Skeletal muscle tissue (tissue), 4 donors: ENCODE data around the gene TSR2. TPM values are rescaled to one million over a fixed set of nuclear protein-coding genes. Genes with fewer than 3 reads are reported as not detected.
"Not testable (repeated sequence)": the region's sequence is repeated elsewhere in the genome, so short reads cannot be mapped to it uniquely, and the experiment has no call there.

Experiments
- H3K27ac ChIP-seq: one replicate; pipeline ENCODE4 v1.7.0; 2013; ENCODE audit warnings: mild to moderate bottlenecking, low read depth, low read length, inconsistent platforms
- H3K27me3 ChIP-seq, 3 donors: one replicate each; pipeline ENCODE4 v1.7.0; 2013; ENCODE audit warnings: low read length in 3 of 3; ENCODE audit not compliant: control insufficient read depth in 3 of 3, insufficient read depth in 3 of 3
- H3K36me3 ChIP-seq, 3 donors: one replicate each; pipeline ENCODE4 v1.7.0; 2013; ENCODE audit warnings: low read length in 3 of 3; ENCODE audit not compliant: control insufficient read depth in 3 of 3, insufficient read depth in 3 of 3
- H3K4me1 ChIP-seq, 3 donors: one replicate each; pipeline ENCODE4 v1.7.0; 2013; ENCODE audit warnings: low read length in 3 of 3, mild to moderate bottlenecking in 3 of 3; ENCODE audit not compliant: control insufficient read depth in 3 of 3, insufficient read depth in 3 of 3
- H3K4me3 ChIP-seq, 3 donors: one replicate each; pipeline ENCODE4 v1.7.0; 2013; ENCODE audit warnings: low read length in 3 of 3
- H3K9ac ChIP-seq, 3 donors: one replicate each; pipeline ENCODE4 v1.7.0; 2013; ENCODE audit warnings: low read length in 3 of 3, mild to moderate bottlenecking in 3 of 3, moderate library complexity in 2 of 3, low read depth in 1 of 3
- H3K9me3 ChIP-seq, 3 donors: one replicate each; pipeline ENCODE4 v1.7.0; 2013; ENCODE audit warnings: low read length in 3 of 3; ENCODE audit not compliant: control insufficient read depth in 3 of 3
- total RNA-seq: library from RNA; depleted of rRNA; stranded (reverse); fragments of >200 nt; gene quantifications from one replicate; pipeline ENCODE4 v1.2.3, GENCODE V29; 2014
- donor health status: Osteomylitis.

Gene TSR2
- total RNA-seq, 1 donor from 2014 or later = 12.5 TPM

DNA sequence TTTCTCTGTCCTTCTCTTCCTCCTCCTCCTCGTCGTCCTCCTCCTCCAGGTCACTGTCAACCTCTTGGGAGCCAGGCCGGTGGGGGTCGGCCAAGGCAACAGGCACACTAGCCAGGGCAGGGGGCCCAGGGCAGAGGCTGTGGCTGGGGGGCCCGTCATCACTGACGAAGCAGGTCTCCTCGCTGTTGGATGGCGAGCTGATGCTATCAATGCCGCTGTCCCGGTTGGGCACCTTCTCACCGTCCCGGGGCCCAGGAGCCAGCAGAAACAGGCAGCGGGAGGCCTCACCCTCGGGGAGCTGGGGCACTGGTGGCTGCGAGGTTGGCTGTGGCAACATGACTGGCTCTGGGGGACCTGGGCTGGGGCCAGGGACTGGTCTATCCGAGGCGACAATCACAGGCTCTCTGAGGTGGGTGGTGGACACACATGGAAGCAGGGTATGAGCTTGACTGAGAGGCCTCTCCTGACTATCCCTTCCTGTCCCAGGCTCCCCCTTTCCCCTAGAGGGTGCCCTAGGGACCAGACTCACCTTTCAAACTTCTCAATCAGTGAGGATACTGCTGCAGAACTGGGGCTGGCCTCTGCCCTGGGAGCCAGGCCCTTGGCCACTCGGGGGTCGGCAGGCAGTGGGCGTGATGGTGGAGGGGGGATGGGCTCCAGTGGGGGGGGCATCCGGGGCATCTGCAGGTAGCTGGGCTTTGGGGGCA lies 30.0 kb downstream of the TSR2 start:
- Histone ChIP-seq H3K9ac (no peak overlapping the region), H3K4me3 (no peak overlapping the region), H3K36me3 (peaks cover 0 to 5% (median 0%) of the 10 kb centered on the region in 3 donors), H3K9me3 (no peaks in the 10 kb centered on the region), H3K27me3 (no peaks in the 10 kb centered on the region), H3K27ac (no peak overlapping the region), H3K4me1 (no peaks in the 10 kb centered on the region)

GRCh38 chrX:54473993-54474859 lies 34.0 kb downstream of the TSR2 start:
- Histone ChIP-seq H3K4me1 (no peaks in the 10 kb centered on the region), H3K27ac (no peak overlapping the region), H3K9me3 (no peaks in the 10 kb centered on the region), H3K4me3 (no peak overlapping the region), H3K27me3 (no peaks in the 10 kb centered on the region), H3K9ac (no peak overlapping the region), H3K36me3 (no peaks in the 10 kb centered on the region)

- no peak overlapping the region for H3K9ac ChIP-seq
- H3K9me3 ChIP-seq = no peaks in the 10 kb centered on the region
- peaks cover 0 to 8% (median 0%) of the 10 kb centered on the region in 3 donors for H3K27me3 ChIP-seq
- no peak overlapping the region for H3K4me3 ChIP-seq
- H3K36me3 ChIP-seq = no peaks in the 10 kb centered on the region
- H3K27ac ChIP-seq = no peak overlapping the region
- peaks cover 2 to 17% (median 10%) of the 10 kb centered on the region in 3 donors for H3K4me1 ChIP-seq
These were observed 39.2 kb downstream of the TSR2 start for GRCh38 chrX:54479136-54480111.

DNA sequence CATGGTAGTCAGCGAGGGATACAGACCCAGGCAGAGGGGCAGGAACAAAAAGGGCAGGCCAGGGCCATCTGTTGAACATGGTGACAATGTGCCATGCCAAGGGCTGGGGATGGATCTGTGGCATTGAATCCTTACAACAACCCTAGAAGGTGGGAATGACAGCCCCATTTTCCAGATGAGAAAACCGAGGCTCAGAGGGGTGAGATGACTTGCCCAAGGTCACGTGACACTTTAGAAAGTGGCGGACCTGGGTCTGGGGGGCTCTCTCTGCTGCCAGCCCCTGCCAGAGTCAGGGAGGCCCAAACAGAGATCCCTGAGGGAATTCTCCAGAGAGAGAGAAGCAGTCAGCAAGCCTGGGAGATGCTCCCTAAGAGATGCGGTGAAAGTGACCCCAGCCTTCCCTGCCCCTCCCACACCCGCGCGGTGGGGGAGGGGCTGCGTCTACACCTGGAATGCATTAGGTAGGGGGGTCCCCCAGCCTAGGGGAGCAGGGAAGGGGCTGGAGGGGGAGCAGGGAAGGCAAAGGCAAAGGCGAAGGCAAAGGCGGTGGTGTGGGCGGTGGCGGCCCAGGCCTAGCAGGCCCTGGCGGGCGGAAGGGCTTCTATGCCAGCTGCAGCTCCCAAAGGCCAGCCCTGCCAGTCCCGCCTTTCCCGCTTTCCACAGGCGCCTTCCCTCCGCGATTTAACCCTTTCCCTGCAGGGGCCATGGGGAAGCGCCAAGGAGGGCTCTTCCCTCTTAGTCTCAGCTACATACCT lies 42.8 kb downstream of the TSR2 start:
- H3K4me3 ChIP-seq = no peak overlapping the region
- H3K9ac ChIP-seq = peak overlapping the region in 1 of 3 donors; percentile 9

GRCh38 chrX:54483946-54484345 lies 43.7 kb downstream of the TSR2 start:
- H3K27ac ChIP-seq = no peak overlapping the region
- H3K4me1 ChIP-seq = peaks cover 2 to 19% (median 13%) of the 10 kb centered on the region in 3 donors
- peaks cover 0 to 8% (median 0%) of the 10 kb centered on the region in 3 donors for H3K27me3 ChIP-seq
- H3K9me3 ChIP-seq = no peaks in the 10 kb centered on the region
- H3K36me3 ChIP-seq = no peaks in the 10 kb centered on the region
- no peak overlapping the region for H3K9ac ChIP-seq
- no peak overlapping the region for H3K4me3 ChIP-seq

More for the DNA sequence above, 42.8 kb downstream of the TSR2 start:
- H3K36me3 ChIP-seq = no peaks in the 10 kb centered on the region
- no peaks in the 10 kb centered on the region for H3K9me3 ChIP-seq
- peaks cover 2 to 19% (median 13%) of the 10 kb centered on the region in 3 donors for H3K4me1 ChIP-seq
- H3K27me3 ChIP-seq = peaks cover 0 to 8% (median 0%) of the 10 kb centered on the region in 3 donors
- peak overlapping the region; percentile 36 for H3K27ac ChIP-seq

- no peaks in the 10 kb centered on the region for H3K9me3 ChIP-seq
- H3K36me3 ChIP-seq = no peaks in the 10 kb centered on the region
- peaks cover 2 to 19% (median 13%) of the 10 kb centered on the region in 3 donors for H3K4me1 ChIP-seq
- H3K9ac ChIP-seq = no peak overlapping the region
- no peak overlapping the region for H3K4me3 ChIP-seq
- no peak overlapping the region for H3K27ac ChIP-seq
- H3K27me3 ChIP-seq = peaks cover 0 to 8% (median 0%) of the 10 kb centered on the region in 3 donors
These were observed 44.5 kb downstream of the TSR2 start for GRCh38 chrX:54484666-54485065.

DNA sequence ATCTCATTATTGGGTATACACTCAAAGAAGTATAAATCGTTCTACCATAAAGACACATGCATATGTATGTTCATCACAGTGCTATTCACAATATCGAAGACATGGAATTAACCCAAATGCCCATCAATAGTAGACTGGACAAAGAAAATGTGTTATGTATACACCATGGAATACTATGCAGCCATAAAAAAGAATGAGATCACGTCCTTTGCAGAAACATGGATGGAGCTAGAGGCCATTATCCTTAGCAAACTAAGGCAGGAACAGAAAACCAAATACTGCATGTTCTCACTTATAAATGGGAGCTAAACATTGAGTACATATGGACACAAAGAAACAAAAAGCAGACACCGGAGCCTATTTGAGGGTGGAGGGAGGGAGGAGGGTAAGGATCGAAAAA lies 49.6 kb downstream of the TSR2 start:
- H3K27me3 ChIP-seq, H3K36me3 ChIP-seq, H3K9ac ChIP-seq, H3K4me1 ChIP-seq, H3K4me3 ChIP-seq, H3K27ac ChIP-seq, H3K9me3 ChIP-seq: not testable (repeated sequence)

DNA sequence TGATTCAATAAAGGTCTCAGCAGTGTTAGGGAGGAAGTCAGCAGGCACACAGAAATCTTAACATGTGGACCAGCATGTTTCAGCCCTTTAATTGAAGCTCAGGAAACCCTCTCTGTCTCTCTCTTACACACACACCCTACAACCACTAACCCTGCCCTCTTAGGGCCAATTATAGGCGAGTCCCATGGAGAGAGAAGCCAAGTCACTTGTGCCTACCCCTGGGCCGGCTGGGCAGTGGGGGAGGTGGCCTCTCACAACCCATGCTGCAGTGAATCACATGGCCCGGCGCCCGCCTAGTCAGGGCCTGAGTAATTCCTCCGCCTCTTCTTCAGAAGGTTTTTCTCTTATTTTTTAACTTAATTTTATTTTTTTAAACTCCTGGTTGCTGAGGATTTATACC lies 52.1 kb downstream of the TSR2 start:
- Histone ChIP-seq H3K27me3 (peaks cover 0 to 5% (median 0%) of the 10 kb centered on the region in 3 donors), H3K27ac (no peak overlapping the region), H3K4me1 (peaks cover 0 to 3% (median 0%) of the 10 kb centered on the region in 3 donors), H3K4me3 (no peak overlapping the region), H3K36me3 (no peaks in the 10 kb centered on the region), H3K9me3 (peaks cover 0 to 3% (median 0%) of the 10 kb centered on the region in 3 donors), H3K9ac (no peak overlapping the region)
